ENCODE data around the gene TRIP10. TPM values are rescaled to one million over a fixed set of nuclear protein-coding genes. Genes with fewer than 3 reads are reported as not detected.
A peak's percentile ranks its signal among the peaks of the same experiment; 100 is the strongest.

The TRIP10 gene
- total and polyA plus RNA-seq, 2 of the 8 experiments (the other 6 are each of a cell fraction or from before 2014, with no cell fraction given): 27.8 to 69.5 TPM

DNA sequence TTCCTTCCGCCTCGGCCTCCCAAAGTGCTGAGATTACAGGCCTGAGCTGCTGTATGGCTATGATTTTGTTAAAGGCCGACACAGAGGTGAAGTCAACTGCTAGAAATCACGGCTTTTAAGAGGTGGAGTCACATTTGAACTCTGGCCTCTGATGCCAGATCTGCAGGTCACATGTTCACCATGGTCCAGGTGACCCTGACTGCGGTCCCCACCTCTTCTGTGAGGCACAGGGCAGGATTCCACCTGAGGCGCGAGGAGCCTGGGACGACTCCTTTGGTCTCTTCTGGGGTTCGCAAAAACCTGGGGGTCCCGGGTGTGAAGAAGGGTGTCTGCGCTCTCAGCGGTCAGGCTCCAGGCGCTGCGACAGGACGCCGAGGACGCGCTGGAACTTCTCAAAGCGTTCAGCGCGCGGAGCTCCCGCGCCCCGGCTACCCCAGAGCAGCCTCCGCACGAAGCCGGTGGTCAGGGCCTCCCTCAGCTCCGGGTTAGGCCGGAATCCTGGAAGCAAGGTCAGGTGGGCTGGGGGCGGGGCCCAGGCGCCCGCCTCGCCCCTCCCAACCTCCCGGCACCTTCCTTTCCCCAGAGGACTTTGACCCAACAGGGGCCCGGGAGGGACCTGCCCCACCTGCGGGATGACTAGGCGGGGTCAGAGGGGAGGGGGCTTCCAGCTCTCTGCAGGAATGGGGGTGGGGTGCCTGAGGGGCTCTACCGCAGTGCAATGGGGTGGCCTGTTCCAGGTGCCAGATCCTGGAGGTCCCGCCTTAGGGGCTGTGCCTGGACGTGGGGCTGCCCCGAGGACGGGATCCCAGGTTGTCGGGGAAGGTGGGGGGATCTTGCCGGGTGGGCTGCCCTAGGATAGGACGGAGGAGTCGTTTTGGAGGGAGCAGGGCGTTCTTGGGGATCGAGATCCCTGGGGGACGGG lies 13.0 kb downstream of the TRIP10 start:
- DNase-seq (ENCODE audit: low read depth in 1 of 2, low spot score in 2 of 2) (peak in 1 of 2 experiments; percentile 88), FAIRE-seq (no peak)
- H3K18ac ChIP-seq (ENCODE audit: extremely low read depth, low read length): peak overlapping the region; percentile 90
- H2BK15ac ChIP-seq (ENCODE audit: low read length): 0 out of 2 replicates have a peak overlapping the region, but pooled peaks have one; percentile 61
- H3K36me3 ChIP-seq (ENCODE audit: control insufficient read depth in 2 of 4, insufficient read depth in 4 of 4, low read length in 3 of 4): peaks cover 14 to 45% (median 26%) of the 10 kb centered on the region in 4 experiments
- no peak overlapping the region for H2AK5ac ChIP-seq (ENCODE audit: low read depth, low read length)
- H3K56ac ChIP-seq (replicated peaks; ENCODE audit: insufficient read length, low read depth, low read length): no peak overlapping the region
- peak overlapping the region; percentile 39; the same call in 1 of the 2 replicates for H2BK12ac ChIP-seq (ENCODE audit: low read depth, low read length)
- no peak overlapping the region for H3K23ac ChIP-seq (ENCODE audit: insufficient read length)
- H3K23me2 ChIP-seq (ENCODE audit: low read depth, low read length): peaks cover 2% of the 10 kb centered on the region; the same call in 1 of the 2 replicates
- peak overlapping the region; percentile 82 for H3K27ac ChIP-seq (ENCODE audit: low read depth, low read length)
- no peaks in the 10 kb centered on the region for H3K27me3 ChIP-seq (replicated peaks in 1 of 4; ENCODE audit: control insufficient read depth in 3 of 4, extremely low read depth in 1 of 4, insufficient read depth in 3 of 4, low read length in 3 of 4)
- H3K9ac ChIP-seq (replicated peaks in 1 of 4; ENCODE audit: extremely low read depth in 1 of 4, low read depth in 3 of 4, low read length in 3 of 4): peak overlapping the region in 2 of 4 experiments; percentile 56 to 65; a peak in 4 of 7 replicates
- H2BK5ac ChIP-seq (ENCODE audit: low read depth, low read length): peak overlapping the region; percentile 91
- peak overlapping the region; percentile 5 for H4K91ac ChIP-seq (replicated peaks; ENCODE audit: insufficient read length, low read length)
- no peak overlapping the region for H3K14ac ChIP-seq (ENCODE audit: insufficient read length)
- no peaks in the 10 kb centered on the region for H3K79me1 ChIP-seq (ENCODE audit: low read depth, low read length)
- CTCF ChIA-PET (ENCODE audit: partially characterized antibody): interaction anchor here (0.8 to 2.7 kb wide), 8 partner anchors 14 to 689 kb away, joined by 3 to 19 read pairs (median 6); partner anchors contain the start of genes GPR108 and SH2D3A
- no peaks in the 10 kb centered on the region for H3K79me2 ChIP-seq (ENCODE audit: control insufficient read depth in 1 of 2, insufficient read depth in 2 of 2, low read length in 2 of 2)
- H2BK20ac ChIP-seq (ENCODE audit: low read length): no peak overlapping the region
- WGBS, 2 experiments (ENCODE audit: extremely low coverage in 1 of 2, insufficient coverage in 1 of 2, insufficient read length in 1 of 2, insufficient replicate concordance in 2 of 2, low coverage in 1 of 2, low lambda C conversion rate in 2 of 2, missing lambda C conversion rate in 1 of 2): 38% methylated on average over 32 of the region's 50 CpGs; no CpG with 5 or more reads in 1 of the 2 experiments
- POLR2A ChIA-PET (ENCODE audit: partially characterized antibody): interaction anchor here (0.8 to 8.0 kb wide), 12 partner anchors 12 to 526 kb away, joined by 3 to 110 read pairs (median 4); partner anchors contain the start of genes GPR108, SH2D3A, TNFSF9 and TRIP10
- H3K4me2 ChIP-seq (ENCODE audit: insufficient read depth in 1 of 2, low read depth in 2 of 2, low read length in 2 of 2): peak overlapping the region; percentile 10 to 71
- H2AFZ ChIP-seq (ENCODE audit: low read length): no peak overlapping the region
- no peak overlapping the region for H2BK120ac ChIP-seq (replicated peaks; ENCODE audit: low read depth, low read length)
- peaks cover 0 to 3% of the 10 kb centered on the region in 2 experiments for H4K20me1 ChIP-seq (replicated peaks in 1 of 2; ENCODE audit: control insufficient read depth in 1 of 2, insufficient read depth in 2 of 2, low read length in 2 of 2)
- peak overlapping the region; percentile 11 to 61 (median 47) for H3K4me3 ChIP-seq (ENCODE audit: extremely low read depth in 1 of 4, insufficient read depth in 2 of 4, low read depth in 3 of 4, low read length in 4 of 4)
- H3K4ac ChIP-seq (replicated peaks; ENCODE audit: insufficient read length, low read depth, low read length): peak overlapping the region; percentile 78
- peak overlapping the region; percentile 77 for H4K5ac ChIP-seq (ENCODE audit: insufficient read length, low read depth, low read length)
- H3K9me3 ChIP-seq (ENCODE audit: insufficient read depth in 2 of 2, low read depth in 1 of 2, low read length in 1 of 2): no peaks in the 10 kb centered on the region
- peak overlapping the region; percentile 89 for H4K8ac ChIP-seq (ENCODE audit: extremely low read depth, insufficient read depth, low read length)
- H3K4me1 ChIP-seq (replicated peaks in 1 of 4; ENCODE audit: control insufficient read depth in 3 of 4, insufficient read depth in 4 of 4, low read length in 3 of 4): peaks cover 0 to 7% (median 5%) of the 10 kb centered on the region in 4 experiments; a peak in 6 of 7 replicates
- no peak for TF ChIP-seq CEBPB (IDR thresholded peaks at IDR 0.05; ENCODE audit: low read depth, low read length)
- TF ChIP-seq BCL11A (IDR thresholded peaks at IDR 0.05; ENCODE audit: low read depth in 2 of 2, low read length in 2 of 2): no peak
- no peak for TF ChIP-seq CBX5 (IDR thresholded peaks at IDR 0.05; ENCODE audit: low read depth, low read length)
- TF ChIP-seq, protein P1, sequence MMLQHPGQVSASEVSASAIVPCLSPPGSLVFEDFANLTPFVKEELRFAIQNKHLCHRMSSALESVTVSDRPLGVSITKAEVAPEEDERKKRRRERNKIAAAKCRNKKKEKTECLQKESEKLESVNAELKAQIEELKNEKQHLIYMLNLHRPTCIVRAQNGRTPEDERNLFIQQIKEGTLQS (IDR thresholded peaks at IDR 0.05; ENCODE audit: insufficient read depth, low read depth, low read length): no peak
- no peak for TF ChIP-seq BRCA1 (IDR thresholded peaks at IDR 0.05; ENCODE audit: low read depth, low read length)
- no peak for TF ChIP-seq POU5F1 (IDR thresholded peaks at IDR 0.05; ENCODE audit: low read depth, low read length)
- no peak for TF ChIP-seq FOSL1 (IDR thresholded peaks at IDR 0.05; ENCODE audit: insufficient read depth, low read depth, low read length)
- peak; percentile 59 for TF ChIP-seq TAF1 (IDR thresholded peaks at IDR 0.05; ENCODE audit: low read depth, low read length)
- no peak for TF ChIP-seq YY1 (IDR thresholded peaks at IDR 0.05; ENCODE audit: low read depth, low read length)
- TF ChIP-seq TEAD4 (IDR thresholded peaks at IDR 0.05; ENCODE audit: low read depth, low read length): 0 out of 2 replicates have a peak, but pooled peaks have one; percentile 4
- no peak for TF ChIP-seq KDM5A (IDR thresholded peaks at IDR 0.05; ENCODE audit: low read length)
